ENCODE data around the gene SYT7.

GRCh38 chr11:61485080-61485479 is 95.8 kb downstream of the SYT7 start:
- TF ChIP-seq SIX5 (IDR thresholded peaks at IDR 0.05; ENCODE audit: low read depth, low read length) (no peak), TBP (IDR thresholded peaks at IDR 0.05; ENCODE audit: low read depth, low read length) (no peak), ASH2L (IDR thresholded peaks at IDR 0.05; ENCODE audit: low read length) (no peak), CTCF (IDR thresholded peaks at IDR 0.05; ENCODE audit: control extremely low read depth in 1 of 3, insufficient read depth in 1 of 3, low read depth in 1 of 3, low read length in 3 of 3) (no peak), E2F6 (IDR thresholded peaks at IDR 0.05) (no peak), BRCA1 (IDR thresholded peaks at IDR 0.05; ENCODE audit: low read depth, low read length) (no peak), CREB1 (IDR thresholded peaks at IDR 0.05) (no peak), SIN3A (conservative IDR thresholded peaks at IDR 0.05 in 1 of 2, IDR thresholded peaks at IDR 0.05 in 1 of 2; ENCODE audit: low read depth in 1 of 2, low read length in 2 of 2) (no peak), POLR2A (IDR thresholded peaks at IDR 0.05; ENCODE audit: control extremely low read depth in 1 of 2, low read depth in 2 of 2, low read length in 2 of 2) (no peak), SP1 (IDR thresholded peaks at IDR 0.05; ENCODE audit: low read depth, low read length) (no peak)
- TF ChIP-seq, protein P1, sequence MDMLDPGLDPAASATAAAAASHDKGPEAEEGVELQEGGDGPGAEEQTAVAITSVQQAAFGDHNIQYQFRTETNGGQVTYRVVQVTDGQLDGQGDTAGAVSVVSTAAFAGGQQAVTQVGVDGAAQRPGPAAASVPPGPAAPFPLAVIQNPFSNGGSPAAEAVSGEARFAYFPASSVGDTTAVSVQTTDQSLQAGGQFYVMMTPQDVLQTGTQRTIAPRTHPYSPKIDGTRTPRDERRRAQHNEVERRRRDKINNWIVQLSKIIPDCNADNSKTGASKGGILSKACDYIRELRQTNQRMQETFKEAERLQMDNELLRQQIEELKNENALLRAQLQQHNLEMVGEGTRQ (IDR thresholded peaks at IDR 0.05; ENCODE audit: low read length) = no peak
- TF ChIP-seq, protein P2, sequence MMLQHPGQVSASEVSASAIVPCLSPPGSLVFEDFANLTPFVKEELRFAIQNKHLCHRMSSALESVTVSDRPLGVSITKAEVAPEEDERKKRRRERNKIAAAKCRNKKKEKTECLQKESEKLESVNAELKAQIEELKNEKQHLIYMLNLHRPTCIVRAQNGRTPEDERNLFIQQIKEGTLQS (IDR thresholded peaks at IDR 0.05; ENCODE audit: insufficient read depth, low read depth, low read length) = no peak
- TF ChIP-seq, protein P3, sequence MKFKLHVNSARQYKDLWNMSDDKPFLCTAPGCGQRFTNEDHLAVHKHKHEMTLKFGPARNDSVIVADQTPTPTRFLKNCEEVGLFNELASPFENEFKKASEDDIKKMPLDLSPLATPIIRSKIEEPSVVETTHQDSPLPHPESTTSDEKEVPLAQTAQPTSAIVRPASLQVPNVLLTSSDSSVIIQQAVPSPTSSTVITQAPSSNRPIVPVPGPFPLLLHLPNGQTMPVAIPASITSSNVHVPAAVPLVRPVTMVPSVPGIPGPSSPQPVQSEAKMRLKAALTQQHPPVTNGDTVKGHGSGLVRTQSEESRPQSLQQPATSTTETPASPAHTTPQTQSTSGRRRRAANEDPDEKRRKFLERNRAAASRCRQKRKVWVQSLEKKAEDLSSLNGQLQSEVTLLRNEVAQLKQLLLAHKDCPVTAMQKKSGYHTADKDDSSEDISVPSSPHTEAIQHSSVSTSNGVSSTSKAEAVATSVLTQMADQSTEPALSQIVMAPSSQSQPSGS (IDR thresholded peaks at IDR 0.05; ENCODE audit: low read length) = no peak
- TF ChIP-seq, protein P4, sequence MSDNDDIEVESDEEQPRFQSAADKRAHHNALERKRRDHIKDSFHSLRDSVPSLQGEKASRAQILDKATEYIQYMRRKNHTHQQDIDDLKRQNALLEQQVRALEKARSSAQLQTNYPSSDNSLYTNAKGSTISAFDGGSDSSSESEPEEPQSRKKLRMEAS (IDR thresholded peaks at IDR 0.05) = no peak

Data from H1 (cell line).